CD4-positive, alpha-beta T cell treated with Interferon gamma for 1 hour (primary cell): ENCODE data around the gene WNT8A.
"Not testable (repeated sequence)": the region's sequence is repeated elsewhere in the genome, so short reads cannot be mapped to it uniquely, and the experiment has no call there.

ENCODE experiments used
- DNase-seq: peaks from one replicate; pipeline ENCODE4 v3.0.0-alpha.2; 2020

The WNT8A gene

DNA sequence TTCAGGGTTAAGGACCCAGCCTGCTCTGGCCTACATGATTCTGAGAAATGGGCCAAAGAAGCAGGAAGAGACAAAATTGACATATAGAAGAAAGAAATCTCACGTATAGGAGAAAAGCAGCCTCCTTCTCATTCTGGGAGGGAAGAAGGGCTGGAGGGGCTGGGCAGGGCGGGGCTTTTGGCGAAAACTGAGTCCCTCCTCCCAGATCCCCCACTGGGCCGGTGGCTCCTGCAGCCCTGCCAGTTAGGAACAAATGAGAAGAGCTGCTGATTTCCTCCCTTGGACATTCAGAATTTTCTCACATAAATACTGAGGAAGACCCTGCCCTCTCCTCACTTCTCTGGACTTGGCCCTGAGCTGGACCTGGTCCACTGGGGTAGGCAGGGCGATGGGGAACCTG, at the start of gene WNT8A:
WNT8A (plus strand) TSS at position 332 of the 400 bp plus-strand sequence. CDS start 95 bp downstream, outside the sequence.
- DNase-seq = no peak

- DNase-seq = peak; percentile 70
Measured at GRCh38 chr5:138035605-138036537, 48.0 kb upstream of the WNT8A start.

DNA sequence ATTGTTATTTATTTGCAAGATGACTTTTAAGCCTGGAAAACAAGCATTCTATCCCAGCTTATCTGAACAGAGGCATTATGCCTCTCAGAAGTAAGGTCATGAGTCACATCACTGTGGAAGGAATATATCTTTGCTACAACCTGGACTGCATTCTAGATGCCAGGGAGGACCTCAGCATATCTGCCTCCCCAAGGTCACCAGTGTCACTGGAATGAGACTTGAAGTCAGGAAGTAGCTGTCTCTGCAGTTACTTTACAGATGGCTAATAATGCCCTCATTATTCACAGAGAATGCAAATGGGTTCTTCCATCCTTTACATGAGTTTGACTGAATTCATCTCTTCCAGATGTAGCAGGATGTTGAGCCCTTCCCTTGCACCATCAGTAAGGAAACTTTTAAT, 46.6 kb upstream of the WNT8A start:
- DNase-seq = no peak

- DNase-seq = no peak
Measured at GRCh38 chr5:138037907-138038633, 45.8 kb upstream of the WNT8A start.

DNA sequence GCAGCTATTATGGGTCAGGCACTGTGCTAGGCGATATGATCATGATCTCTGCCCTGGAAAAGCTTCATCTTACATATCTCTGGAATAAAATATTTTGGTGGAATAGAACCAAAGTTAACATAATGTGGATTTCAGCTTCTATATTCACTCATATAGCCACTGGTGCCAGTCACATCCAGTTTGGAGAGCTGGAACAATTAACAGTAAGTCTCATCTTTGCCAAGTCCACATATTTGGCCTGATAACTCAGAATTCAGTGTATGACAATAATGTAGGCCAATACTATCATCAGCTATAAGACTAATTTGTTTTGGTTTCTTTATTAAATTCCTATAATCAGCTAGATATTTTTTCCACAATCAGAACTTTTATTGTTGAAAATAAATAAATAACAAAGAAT, 45.0 kb upstream of the WNT8A start:
- no peak for DNase-seq

DNA sequence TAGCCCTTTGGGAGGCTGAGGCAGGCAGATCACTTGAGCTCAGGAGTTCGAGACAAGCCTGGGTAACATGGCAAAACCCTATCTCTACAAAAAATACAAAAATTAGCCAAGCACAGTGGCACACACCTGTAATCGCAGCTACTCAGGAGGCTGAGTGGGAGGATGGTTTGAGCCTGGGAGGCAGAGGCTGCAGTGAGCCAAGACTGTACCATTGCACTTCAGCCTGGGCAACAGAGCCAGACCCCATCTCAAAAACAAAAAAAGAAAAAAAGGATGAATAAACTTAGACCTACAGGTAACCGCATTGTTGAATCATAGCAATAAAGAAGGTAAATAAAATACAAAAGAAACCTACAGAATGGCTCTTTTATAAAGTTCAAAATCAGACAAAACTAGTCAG, 38.5 kb upstream of the WNT8A start:
- DNase-seq = not testable (repeated sequence)

DNA sequence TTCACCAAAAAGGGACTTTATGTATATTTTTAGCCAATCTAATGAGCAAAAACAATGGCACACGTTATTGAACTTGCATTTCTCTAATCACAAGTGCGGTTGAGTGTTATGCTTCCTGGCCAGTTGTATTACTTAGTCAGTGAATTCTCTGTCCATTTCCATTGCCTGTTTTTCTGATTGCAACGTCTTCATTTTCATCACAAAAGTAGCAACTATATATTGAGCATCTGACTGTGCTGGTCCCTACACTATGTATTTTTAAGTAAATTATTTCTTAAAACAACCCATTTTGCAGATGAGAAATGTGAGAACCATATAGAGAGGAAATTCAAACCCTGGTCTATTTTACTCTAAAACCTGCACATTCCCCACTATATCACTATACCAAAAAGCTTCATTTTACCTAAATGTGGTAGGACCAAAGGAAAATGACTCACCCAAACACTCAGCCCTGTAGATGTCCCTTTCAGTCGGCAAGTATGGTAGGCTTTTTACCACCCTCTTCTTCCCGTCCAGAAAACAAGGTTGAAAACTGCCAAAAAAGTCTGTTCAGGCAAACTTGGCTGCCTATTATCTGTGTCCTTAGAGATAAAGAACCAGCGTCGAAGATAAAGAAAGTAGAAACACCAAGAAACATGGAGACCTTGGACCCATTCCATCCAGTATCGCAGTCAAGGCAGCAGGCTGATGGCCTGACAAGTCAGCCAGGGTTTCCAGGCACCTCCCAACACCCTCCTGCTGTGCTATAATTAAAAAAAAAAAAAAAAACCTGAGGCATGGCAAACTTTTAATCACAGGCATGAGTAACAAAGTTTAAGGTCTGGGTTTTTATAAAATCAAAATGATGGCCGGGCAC, 32.2 kb upstream of the WNT8A start:
- DNase-seq = no peak

GRCh38 chr5:138052718-138053117, 31.1 kb upstream of the WNT8A start:
- DNase-seq = not testable (repeated sequence)

DNA sequence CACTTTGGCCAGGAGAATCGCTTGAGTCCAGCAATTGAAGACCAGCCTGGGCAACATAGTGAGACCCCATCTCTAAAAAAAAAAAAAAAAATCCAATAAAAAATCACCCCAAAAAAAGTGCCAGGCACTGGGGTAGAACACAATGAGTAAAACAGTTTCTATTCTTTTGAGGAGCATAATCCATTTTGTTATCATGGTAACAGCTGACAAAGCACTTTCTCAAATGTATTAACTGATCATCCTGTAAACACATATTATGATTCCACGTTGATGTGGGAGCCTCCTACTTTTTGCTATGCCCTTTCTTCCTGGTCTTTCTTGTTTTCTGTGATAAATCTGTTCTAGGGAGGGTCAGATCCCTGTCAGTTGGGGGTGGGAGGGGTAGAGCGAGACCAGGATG, 30.3 kb upstream of the WNT8A start:
- DNase-seq = no peak

DNA sequence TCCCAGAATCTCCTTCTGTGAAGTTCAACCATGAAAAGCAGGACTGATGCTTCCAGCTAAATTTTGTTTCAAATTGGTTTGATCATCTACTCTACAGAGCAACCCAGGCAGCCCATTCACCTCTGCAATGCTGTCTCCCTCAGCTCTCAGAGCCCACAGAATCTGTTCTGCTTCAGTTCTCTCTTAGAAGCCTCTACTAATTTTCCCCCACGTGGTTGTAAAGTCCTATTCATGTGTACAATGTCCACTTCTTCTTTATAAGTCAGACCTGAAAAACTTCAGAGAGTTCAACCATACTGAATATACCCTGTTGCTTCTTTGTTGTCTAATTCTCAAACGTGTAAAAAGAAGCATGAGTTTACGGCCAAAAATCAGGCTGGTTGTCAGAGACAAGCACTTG, 29.6 kb upstream of the WNT8A start:
- no peak for DNase-seq

DNA sequence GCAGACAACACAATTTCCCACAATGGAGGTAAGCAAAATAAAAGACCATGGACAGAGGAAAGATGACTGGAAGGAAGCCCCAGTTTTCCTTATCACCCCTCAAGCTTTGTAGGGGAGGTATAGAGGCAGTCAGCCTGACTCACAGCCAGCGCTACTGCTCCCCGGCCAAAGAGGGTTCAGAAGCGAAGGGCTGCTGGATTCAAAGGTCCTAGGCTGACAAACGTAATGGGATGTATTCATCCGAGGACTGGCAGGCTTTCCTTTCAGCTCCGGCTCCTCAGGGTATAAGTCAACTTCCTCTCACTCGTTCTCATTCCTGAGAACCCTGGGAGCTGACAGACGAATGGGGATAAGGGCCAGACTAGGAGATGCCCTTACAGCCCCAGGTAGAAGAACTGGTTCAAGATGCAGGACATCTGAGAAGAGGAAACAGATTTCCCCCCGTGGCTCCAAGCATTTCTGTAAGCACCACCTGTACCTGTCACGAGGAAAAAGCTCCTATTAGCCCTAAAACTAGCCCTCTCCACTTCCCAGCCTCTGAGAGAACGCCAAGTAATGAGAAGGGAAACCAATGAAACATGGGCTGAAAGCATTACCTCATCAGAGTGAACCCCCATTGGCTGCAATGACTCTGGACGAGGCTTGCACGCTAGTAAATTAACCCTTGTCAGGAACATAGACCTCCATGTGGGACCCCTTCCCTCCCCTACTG, 28.8 kb upstream of the WNT8A start:
- DNase-seq = no peak

DNA sequence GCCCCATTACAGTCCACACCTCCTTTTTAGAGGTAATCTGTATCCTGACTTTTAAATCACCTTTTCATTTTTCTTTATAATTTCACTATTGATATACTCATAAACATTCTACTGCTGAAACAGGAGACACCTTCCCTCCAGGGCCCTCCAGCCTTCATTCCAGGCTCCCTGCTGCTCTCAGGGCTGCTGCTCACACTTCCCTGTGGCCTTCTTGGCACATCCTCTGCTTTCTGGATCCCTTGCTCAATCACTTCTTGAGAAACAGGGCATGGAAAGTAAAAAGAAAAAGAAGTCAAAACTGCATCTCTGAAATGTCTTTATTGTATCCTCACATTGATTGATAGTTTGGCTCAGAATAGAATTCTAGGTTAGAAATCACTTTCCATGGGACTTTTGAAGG, 19.3 kb upstream of the WNT8A start:
- no peak for DNase-seq

DNA sequence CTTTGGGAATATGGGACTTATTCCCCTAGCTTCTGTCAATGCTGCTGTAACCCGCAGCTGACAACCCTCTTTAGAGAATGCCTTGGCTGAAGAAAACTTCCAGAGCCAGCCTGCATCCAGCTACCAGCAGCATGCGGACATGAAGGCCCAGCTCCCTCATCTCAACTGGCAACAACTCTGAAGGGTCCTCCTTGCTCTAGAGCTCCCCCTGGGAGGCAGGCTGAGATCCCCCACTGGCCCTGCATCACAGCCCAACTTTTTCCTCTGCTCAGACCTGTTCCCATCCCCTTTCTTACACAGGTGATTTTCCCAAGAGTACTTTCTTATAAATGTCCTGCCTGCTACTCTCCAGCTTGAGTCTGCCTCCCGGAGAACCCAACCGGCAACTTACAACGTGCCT, 18.7 kb upstream of the WNT8A start:
- no peak for DNase-seq

- DNase-seq = no peak
Measured at GRCh38 chr5:138067945-138068344, 15.9 kb upstream of the WNT8A start.

GRCh38 chr5:138068742-138069600, 14.9 kb upstream of the WNT8A start:
- peak; percentile 59 for DNase-seq

- DNase-seq = not testable (repeated sequence)
Measured at GRCh38 chr5:138070026-138070425, 13.8 kb upstream of the WNT8A start.

DNA sequence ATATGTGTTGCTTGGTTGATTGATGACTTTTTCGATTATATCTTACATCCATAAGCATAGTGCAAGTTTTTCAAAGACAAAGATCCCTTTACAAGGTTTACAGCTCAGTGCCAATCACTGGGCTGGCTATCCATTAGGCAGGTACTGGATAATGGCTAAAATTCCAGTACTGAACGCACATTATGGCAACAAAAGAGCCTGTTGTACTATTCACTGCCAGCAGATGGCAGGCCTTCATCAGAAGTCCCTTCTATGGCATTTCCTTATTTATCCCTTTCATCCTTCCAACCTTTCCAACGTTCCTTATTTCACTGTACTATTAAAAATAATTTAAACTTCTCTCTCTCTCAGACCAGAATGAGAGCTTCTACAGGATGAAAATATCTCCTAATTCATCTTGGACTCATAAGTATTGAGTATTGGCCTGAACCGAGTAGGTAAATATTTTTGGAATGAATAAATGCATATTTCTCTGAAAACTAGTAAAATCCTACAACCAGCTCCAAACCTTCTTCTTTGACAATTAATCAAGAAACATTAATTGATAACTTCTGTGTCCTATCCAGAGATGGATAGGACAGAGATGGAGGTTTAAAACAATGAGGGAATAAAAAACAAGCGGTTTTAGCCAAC, 6.7 kb upstream of the WNT8A start:
- peak; percentile 27 for DNase-seq

DNA sequence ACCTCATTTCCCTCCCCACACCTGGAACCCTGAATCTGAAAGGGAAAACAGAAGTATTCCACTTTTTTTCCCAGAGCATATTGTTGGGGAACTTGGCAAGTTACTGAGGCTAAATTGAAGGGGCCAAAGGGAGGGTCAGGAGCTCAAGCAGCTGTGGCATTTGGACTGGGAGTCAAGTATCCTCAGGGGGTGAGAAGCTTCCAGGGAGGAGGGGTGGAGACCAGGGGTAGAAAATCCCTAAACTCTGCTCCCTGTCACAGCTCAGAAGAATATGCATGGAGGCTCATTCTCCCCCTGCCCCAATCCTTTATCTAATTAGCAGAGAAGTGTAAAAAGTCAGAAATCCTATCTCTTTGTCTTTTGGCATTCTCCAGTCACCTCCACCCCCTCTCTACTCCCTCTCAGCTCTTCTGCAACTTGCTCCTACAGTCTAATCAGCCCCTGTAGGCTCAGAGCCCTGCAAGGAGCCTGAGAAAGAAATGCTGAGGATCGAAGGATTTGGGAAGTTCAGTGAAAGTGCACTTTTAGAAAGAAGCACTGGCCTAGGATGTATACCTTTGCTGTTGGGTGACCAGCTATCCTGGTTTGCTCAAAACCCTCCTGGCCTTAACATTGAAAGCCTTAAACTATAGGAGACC, 5.7 kb upstream of the WNT8A start:
- DNase-seq = no peak

- no peak for DNase-seq
Measured at GRCh38 chr5:138082033-138082432, 1.8 kb upstream of the WNT8A start.

- DNase-seq = no peak
Measured at GRCh38 chr5:138091685-138092084, 7.9 kb downstream of the WNT8A start.
